ENCODE data around the gene FRMD4B. TPM values are rescaled to one million over a fixed set of nuclear protein-coding genes. Genes with fewer than 3 reads are reported as not detected.

The FRMD4B gene
- total RNA-seq, 1 donor from 2014 or later, result 16.1 TPM

DNA sequence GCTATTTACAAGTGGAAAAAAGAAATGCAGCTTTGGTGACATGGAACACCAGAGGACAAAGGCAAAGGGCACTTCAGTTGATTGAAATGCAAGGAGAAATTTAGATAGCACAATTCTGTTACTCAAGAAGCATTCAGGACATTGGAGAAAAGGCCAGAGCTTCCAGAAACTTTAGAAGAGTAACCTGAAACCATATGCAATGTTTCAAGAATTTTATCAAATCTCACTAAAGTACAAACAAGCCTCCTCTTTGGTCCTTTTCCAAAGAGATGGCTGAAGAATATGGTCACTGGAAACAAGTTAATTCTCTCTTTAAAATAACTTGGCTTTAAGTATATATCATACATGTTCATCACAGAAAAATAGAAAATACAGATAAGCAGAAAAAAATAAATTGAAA, 248.9 kb downstream of the FRMD4B start:
- intact Hi-C loops (cut with micrococcal nuclease), result no loop called here
- Histone ChIP-seq H3K27me3 (ENCODE audit: low read depth) (no peaks in the 10 kb centered on the region), H3K9me3 (replicated peaks) (no peaks in the 10 kb centered on the region), H3K4me1 (no peaks in the 10 kb centered on the region), H3K27ac (replicated peaks) (no peak overlapping the region), H3K4me3 (no peak overlapping the region), H3K36me3 (no peaks in the 10 kb centered on the region)
- DNase-seq, result no peak
- TF ChIP-seq, protein P1, sequence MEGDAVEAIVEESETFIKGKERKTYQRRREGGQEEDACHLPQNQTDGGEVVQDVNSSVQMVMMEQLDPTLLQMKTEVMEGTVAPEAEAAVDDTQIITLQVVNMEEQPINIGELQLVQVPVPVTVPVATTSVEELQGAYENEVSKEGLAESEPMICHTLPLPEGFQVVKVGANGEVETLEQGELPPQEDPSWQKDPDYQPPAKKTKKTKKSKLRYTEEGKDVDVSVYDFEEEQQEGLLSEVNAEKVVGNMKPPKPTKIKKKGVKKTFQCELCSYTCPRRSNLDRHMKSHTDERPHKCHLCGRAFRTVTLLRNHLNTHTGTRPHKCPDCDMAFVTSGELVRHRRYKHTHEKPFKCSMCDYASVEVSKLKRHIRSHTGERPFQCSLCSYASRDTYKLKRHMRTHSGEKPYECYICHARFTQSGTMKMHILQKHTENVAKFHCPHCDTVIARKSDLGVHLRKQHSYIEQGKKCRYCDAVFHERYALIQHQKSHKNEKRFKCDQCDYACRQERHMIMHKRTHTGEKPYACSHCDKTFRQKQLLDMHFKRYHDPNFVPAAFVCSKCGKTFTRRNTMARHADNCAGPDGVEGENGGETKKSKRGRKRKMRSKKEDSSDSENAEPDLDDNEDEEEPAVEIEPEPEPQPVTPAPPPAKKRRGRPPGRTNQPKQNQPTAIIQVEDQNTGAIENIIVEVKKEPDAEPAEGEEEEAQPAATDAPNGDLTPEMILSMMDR (IDR thresholded peaks at IDR 0.05; ENCODE audit: borderline replicate concordance), result no peak

GRCh38 chr3:69130689-69131088, 255.2 kb downstream of the FRMD4B start:
- DNase-seq, result no peak
- Histone ChIP-seq H3K27ac (replicated peaks) (no peak overlapping the region), H3K4me1 (no peaks in the 10 kb centered on the region), H3K9me3 (replicated peaks) (no peaks in the 10 kb centered on the region), H3K4me3 (no peak overlapping the region), H3K27me3 (ENCODE audit: low read depth) (no peaks in the 10 kb centered on the region), H3K36me3 (no peaks in the 10 kb centered on the region)
- intact Hi-C loops (cut with micrococcal nuclease), result no loop called here
- TF ChIP-seq, protein P1 (IDR thresholded peaks at IDR 0.05; ENCODE audit: borderline replicate concordance), result no peak

GRCh38 chr3:69129531-69129930, 256.4 kb downstream of the FRMD4B start:
- no peaks in the 10 kb centered on the region for H3K4me1 ChIP-seq
- TF ChIP-seq, protein P1 (IDR thresholded peaks at IDR 0.05; ENCODE audit: borderline replicate concordance), result no peak
- H3K27ac ChIP-seq (replicated peaks), result no peak overlapping the region
- no peaks in the 10 kb centered on the region for H3K27me3 ChIP-seq (ENCODE audit: low read depth)
- H3K9me3 ChIP-seq (replicated peaks), result no peaks in the 10 kb centered on the region
- intact Hi-C loops (cut with micrococcal nuclease), result no loop called here
- no peaks in the 10 kb centered on the region for H3K36me3 ChIP-seq
- DNase-seq, result no peak
- H3K4me3 ChIP-seq, result no peak overlapping the region

DNA sequence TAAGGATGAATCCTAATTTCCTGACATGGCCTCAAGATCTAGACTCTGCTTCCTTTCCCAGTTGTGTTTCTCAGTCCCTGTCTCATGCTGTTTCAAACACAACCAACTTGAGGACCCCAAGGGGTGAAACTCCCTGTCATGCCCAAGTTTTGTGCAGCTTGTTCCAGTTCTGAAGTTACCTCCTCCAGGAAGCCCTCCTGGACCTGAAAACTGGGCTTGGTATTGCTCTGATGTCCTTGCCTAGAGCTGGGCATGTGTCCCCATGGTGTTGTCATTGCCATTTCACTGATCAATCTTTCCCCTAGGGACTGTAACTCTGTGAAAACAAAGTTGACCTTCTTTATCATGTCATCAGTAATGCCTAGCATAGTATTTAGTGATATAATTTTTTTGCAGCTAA, 257.4 kb downstream of the FRMD4B start:
- no peaks in the 10 kb centered on the region for H3K9me3 ChIP-seq (replicated peaks)
- H3K27ac ChIP-seq (replicated peaks), result no peak overlapping the region
- intact Hi-C loops (cut with micrococcal nuclease), result no loop called here
- TF ChIP-seq, protein P1 (IDR thresholded peaks at IDR 0.05; ENCODE audit: borderline replicate concordance), result no peak
- no peaks in the 10 kb centered on the region for H3K36me3 ChIP-seq
- no peaks in the 10 kb centered on the region for H3K27me3 ChIP-seq (ENCODE audit: low read depth)
- H3K4me1 ChIP-seq, result no peaks in the 10 kb centered on the region
- H3K4me3 ChIP-seq, result no peak overlapping the region
- no peak for DNase-seq

DNA sequence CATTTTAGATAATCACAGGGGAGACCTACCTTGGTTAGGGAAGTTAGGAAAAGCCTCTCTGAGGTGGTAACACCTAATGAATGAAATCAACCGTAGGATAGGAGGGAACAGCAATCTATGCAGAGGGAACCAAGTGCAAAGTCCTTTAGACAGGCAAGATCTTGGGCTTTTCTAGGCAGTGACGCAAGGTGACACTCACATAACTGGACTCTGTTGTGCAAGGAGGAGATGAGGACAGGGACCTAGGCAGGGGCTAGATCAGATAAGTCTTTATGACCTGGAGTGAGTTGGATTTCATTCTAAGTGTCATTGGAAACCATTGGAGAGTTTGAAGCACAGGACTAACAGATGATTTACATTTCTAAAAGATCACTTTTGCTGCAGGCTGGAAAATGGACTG, 258.9 kb downstream of the FRMD4B start:
- peaks cover 8% of the 10 kb centered on the region for H3K4me1 ChIP-seq
- no peaks in the 10 kb centered on the region for H3K27me3 ChIP-seq (ENCODE audit: low read depth)
- H3K36me3 ChIP-seq, result no peaks in the 10 kb centered on the region
- H3K27ac ChIP-seq (replicated peaks), result no peak overlapping the region
- H3K4me3 ChIP-seq, result no peak overlapping the region
- H3K9me3 ChIP-seq (replicated peaks), result no peaks in the 10 kb centered on the region
- TF ChIP-seq, protein P1 (IDR thresholded peaks at IDR 0.05; ENCODE audit: borderline replicate concordance), result no peak
- intact Hi-C loops (cut with micrococcal nuclease), result no loop called here
- DNase-seq, result no peak

DNA sequence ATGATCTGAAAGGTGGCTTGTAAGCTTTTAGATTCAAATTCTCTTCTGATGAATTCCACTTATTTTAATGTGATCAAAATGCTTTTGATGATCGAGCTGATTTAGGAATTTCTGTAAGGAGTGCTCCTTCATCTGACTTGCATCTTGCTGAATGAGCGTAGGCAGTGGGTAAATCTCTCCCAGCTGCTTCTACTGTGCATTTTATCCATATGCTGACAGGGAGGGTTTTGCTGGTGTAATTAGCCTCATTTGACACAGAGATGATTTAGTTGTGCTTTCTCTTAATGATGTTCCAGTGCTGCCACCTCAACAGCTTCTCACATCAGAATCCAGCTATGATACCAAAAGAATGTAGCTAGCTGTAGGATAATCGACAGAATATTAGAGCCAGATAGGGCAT, 259.7 kb downstream of the FRMD4B start:
- H3K4me3 ChIP-seq, result no peak overlapping the region
- H3K27me3 ChIP-seq (ENCODE audit: low read depth), result no peaks in the 10 kb centered on the region
- intact Hi-C loops (cut with micrococcal nuclease), result no loop called here
- no peak for DNase-seq
- H3K9me3 ChIP-seq (replicated peaks), result no peaks in the 10 kb centered on the region
- TF ChIP-seq, protein P1 (IDR thresholded peaks at IDR 0.05; ENCODE audit: borderline replicate concordance), result no peak
- H3K27ac ChIP-seq (replicated peaks), result no peak overlapping the region
- H3K4me1 ChIP-seq, result peaks cover 8% of the 10 kb centered on the region
- H3K36me3 ChIP-seq, result no peaks in the 10 kb centered on the region
